ENCODE measurements around the gene LRRC61.

The LRRC61 gene

DNA sequence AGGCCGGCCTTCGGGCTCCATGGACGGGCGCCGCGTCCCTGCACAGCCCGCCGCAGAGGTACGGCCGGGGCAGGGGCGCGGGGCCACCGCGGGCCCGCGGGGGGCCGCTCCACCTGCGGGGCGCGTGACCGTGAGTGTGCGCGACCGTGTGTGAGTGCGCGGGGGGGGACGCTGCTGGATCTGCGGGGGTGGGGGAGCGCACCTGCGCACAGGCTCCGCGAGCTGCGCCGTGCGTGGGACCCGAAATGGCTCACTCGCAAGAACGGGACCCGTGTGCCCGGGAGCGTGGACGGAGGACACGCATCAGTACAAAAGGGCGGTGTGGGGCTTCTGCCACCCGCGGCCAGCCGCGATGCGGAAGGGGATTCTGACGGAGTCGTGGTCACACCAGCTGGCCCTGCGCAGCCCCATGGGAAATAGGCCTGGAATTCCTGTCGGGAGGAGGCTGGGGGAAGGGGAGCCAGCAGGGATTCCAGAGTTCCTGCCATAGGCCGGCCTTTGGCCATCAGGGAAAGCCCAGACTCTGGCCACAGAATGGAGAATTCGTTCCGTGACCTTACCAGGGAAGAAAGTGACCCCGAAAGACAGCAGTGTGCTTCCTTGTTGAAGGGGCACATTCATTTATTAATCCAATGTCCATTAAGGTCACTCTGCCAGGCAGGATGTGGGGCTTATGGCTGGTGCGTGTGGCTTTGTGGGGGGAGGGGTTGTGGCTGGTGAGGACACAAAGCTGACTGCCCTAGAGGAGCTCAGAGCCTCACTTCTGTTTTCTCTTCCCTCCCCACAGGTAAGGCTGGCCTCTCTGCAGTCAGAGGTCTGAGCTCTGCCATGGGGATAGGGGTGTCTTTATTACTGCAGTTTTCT, 46.0 kb downstream of the LRRC61 start:
- Histone ChIP-seq H3K79me2 (ENCODE audit: insufficient read depth, low read length) (no peaks in the 10 kb centered on the region), H3K36me3 (ENCODE audit: low read length) (no peaks in the 10 kb centered on the region), H4K20me1 (ENCODE audit: low read depth, low read length) (no peaks in the 10 kb centered on the region), H3K4me2 (ENCODE audit: low read depth, low read length, poor library complexity, severe bottlenecking) (peak overlapping the region; percentile 73), H3K4me3 (ENCODE audit: insufficient read depth, low read length, poor library complexity, severe bottlenecking) (peak overlapping the region; percentile 58), H3K9ac (ENCODE audit: low read length) (peak overlapping the region; percentile 58), H3K9me2 (replicated peaks; ENCODE audit: insufficient read depth, low read length) (no peaks in the 10 kb centered on the region), H2AFZ (ENCODE audit: low read depth, low read length, severe bottlenecking) (no peak overlapping the region), H3K27me3 (ENCODE audit: low read length) (no peaks in the 10 kb centered on the region), H3K9me3 (ENCODE audit: insufficient read depth, low read length) (no peaks in the 10 kb centered on the region), H3K27ac (ENCODE audit: low read depth, low read length) (0 out of 2 replicates have a peak overlapping the region, but pooled peaks have one; percentile 58), H3F3A (ENCODE audit: insufficient read depth) (peaks cover 11% of the 10 kb centered on the region; the same call in 1 of the 2 replicates)
- TF ChIP-seq EZH2phosphoT487 (conservative IDR thresholded peaks at IDR 0.05; ENCODE audit: low read length): no peak
- TF ChIP-seq, protein P1, sequence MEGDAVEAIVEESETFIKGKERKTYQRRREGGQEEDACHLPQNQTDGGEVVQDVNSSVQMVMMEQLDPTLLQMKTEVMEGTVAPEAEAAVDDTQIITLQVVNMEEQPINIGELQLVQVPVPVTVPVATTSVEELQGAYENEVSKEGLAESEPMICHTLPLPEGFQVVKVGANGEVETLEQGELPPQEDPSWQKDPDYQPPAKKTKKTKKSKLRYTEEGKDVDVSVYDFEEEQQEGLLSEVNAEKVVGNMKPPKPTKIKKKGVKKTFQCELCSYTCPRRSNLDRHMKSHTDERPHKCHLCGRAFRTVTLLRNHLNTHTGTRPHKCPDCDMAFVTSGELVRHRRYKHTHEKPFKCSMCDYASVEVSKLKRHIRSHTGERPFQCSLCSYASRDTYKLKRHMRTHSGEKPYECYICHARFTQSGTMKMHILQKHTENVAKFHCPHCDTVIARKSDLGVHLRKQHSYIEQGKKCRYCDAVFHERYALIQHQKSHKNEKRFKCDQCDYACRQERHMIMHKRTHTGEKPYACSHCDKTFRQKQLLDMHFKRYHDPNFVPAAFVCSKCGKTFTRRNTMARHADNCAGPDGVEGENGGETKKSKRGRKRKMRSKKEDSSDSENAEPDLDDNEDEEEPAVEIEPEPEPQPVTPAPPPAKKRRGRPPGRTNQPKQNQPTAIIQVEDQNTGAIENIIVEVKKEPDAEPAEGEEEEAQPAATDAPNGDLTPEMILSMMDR (IDR thresholded peaks at IDR 0.05; ENCODE audit: insufficient read depth, low read length, poor library complexity, severe bottlenecking): no peak

DNA sequence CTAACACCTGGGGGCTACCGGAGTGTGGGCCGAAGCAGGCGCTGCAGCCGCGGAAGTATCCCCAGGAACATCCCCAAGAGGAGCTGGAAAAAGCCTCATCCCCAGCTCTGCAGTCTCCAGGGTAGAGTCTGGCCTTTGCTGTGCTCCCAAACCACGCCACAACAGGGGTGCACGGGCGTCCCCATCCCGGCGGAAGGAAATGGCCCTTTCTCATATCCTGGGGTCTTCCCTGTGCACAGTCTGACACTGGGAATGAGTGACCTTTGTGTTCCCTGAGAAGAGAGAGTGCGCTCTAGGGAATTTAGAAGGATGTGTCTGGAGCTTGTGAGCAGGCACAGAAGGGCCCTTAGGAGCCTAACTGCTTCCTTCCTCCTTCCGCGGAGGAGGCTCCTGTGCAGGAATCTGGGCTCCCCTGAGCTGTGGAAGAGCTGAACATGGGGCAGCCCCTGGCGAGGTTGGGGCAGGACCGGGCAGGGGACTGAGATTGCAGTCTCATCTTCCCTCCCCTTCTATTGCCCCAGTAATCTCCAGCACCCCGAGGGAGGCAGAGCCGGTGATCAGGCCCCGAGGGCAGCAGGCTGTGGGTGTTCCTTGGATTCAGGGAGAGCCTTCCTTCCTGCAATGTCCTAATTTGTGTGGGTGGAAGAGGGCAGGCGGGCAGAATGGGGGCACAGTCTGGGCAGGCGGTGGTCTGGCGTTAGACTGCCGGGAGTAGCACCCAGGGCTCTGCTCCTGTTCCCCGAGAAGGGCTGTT, 46.8 kb downstream of the LRRC61 start:
- Histone ChIP-seq H3K9me3 (ENCODE audit: insufficient read depth, low read length) (no peaks in the 10 kb centered on the region), H3K9me2 (replicated peaks; ENCODE audit: insufficient read depth, low read length) (no peaks in the 10 kb centered on the region), H3K4me2 (ENCODE audit: low read depth, low read length, poor library complexity, severe bottlenecking) (peak overlapping the region; percentile 73), H2AFZ (ENCODE audit: low read depth, low read length, severe bottlenecking) (no peak overlapping the region), H3K4me3 (ENCODE audit: insufficient read depth, low read length, poor library complexity, severe bottlenecking) (no peak overlapping the region), H4K20me1 (ENCODE audit: low read depth, low read length) (no peaks in the 10 kb centered on the region), H3F3A (ENCODE audit: insufficient read depth) (peaks cover 11% of the 10 kb centered on the region; the same call in 1 of the 2 replicates), H3K27me3 (ENCODE audit: low read length) (no peaks in the 10 kb centered on the region), H3K36me3 (ENCODE audit: low read length) (no peaks in the 10 kb centered on the region), H3K9ac (ENCODE audit: low read length) (peak overlapping the region; percentile 58; the same call in 1 of the 2 replicates), H3K79me2 (ENCODE audit: insufficient read depth, low read length) (no peaks in the 10 kb centered on the region), H3K27ac (ENCODE audit: low read depth, low read length) (no peak overlapping the region)
- TF ChIP-seq EZH2phosphoT487 (conservative IDR thresholded peaks at IDR 0.05; ENCODE audit: low read length): no peak
- TF ChIP-seq, protein P1 (IDR thresholded peaks at IDR 0.05; ENCODE audit: insufficient read depth, low read length, poor library complexity, severe bottlenecking): no peak

DNA sequence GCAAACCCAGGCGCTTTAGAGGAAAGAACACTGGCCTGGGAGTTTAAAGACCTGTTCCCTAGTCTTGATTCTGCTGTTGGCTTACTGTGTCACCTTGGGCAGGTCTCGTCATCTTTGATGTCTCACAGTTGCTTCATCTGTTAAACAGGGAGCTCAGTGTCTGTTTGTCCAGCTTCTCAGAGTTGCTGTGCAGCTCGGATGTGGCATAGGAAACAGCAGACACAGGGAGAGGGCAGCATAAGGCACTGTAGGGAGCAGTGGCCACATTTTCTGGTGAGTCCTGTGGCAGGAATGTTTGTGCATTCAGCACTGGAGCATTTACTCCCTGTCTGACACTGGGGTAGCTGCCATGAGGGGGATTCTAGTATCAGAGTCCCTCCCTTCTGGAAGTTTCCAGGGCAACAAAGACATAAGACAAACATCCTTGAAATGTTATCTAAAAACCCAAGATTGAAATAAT, 47.5 kb downstream of the LRRC61 start:
- H3K27ac ChIP-seq (ENCODE audit: low read depth, low read length): no peak overlapping the region
- no peak overlapping the region for H3K9ac ChIP-seq (ENCODE audit: low read length)
- no peaks in the 10 kb centered on the region for H3K36me3 ChIP-seq (ENCODE audit: low read length)
- no peaks in the 10 kb centered on the region for H3K27me3 ChIP-seq (ENCODE audit: low read length)
- peaks cover 11% of the 10 kb centered on the region; the same call in 1 of the 2 replicates for H3F3A ChIP-seq (ENCODE audit: insufficient read depth)
- no peaks in the 10 kb centered on the region for H3K9me2 ChIP-seq (replicated peaks; ENCODE audit: insufficient read depth, low read length)
- H3K79me2 ChIP-seq (ENCODE audit: insufficient read depth, low read length): no peaks in the 10 kb centered on the region
- H4K20me1 ChIP-seq (ENCODE audit: low read depth, low read length): no peaks in the 10 kb centered on the region
- H3K9me3 ChIP-seq (ENCODE audit: insufficient read depth, low read length): no peaks in the 10 kb centered on the region
- H2AFZ ChIP-seq (ENCODE audit: low read depth, low read length, severe bottlenecking): no peak overlapping the region
- TF ChIP-seq, protein P1 (IDR thresholded peaks at IDR 0.05; ENCODE audit: insufficient read depth, low read length, poor library complexity, severe bottlenecking): no peak
- no peak for TF ChIP-seq EZH2phosphoT487 (conservative IDR thresholded peaks at IDR 0.05; ENCODE audit: low read length)
- no peak overlapping the region for H3K4me3 ChIP-seq (ENCODE audit: insufficient read depth, low read length, poor library complexity, severe bottlenecking)
- H3K4me2 ChIP-seq (ENCODE audit: low read depth, low read length, poor library complexity, severe bottlenecking): no peak overlapping the region

All from SU-DHL-6 (cell line).